Stimulated activated CD4-positive, alpha-beta T cell treated with anti-CD3 and anti-CD28 coated beads, Interleukin-4, amount 100 ng/mL, for 1 hour (primary cell): ENCODE data around the gene TNFSF13.
"Not testable (repeated sequence)": the region's sequence is repeated elsewhere in the genome, so short reads cannot be mapped to it uniquely, and the experiment has no call there.

Source experiments
- DNase-seq: peaks from one replicate; pipeline ENCODE4 v3.0.0-alpha.2; 2020

Gene TNFSF13

DNA sequence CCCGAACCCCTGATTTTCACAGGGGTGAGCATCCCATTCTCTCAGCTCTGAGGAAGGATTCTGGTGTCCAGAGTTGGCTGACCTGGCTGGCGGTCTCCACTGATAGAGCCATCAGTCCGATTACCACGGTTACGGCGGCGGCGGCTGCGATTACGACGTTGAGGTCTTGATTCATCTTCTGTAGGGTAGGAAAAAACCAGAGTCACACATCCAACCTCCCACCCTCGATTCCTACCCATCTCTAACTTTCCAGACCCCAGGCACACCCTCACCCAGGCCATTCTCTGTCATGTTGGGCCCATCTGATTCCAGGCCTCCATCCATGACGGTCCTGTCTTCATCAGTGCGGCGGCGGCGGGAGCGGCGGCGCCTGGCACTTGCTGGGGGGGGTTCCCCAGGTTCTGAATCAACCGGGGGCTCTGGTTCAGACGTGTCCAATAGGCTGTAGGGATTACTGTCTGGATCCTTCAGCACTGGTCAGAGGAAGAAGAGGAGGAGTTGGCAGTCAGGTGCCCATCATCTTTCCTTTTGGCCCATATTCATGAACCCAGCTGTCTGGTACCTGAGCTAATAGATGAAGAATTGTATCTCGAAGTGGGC is 34.0 kb downstream of the TNFSF13 start:
- no peak for DNase-seq

DNA sequence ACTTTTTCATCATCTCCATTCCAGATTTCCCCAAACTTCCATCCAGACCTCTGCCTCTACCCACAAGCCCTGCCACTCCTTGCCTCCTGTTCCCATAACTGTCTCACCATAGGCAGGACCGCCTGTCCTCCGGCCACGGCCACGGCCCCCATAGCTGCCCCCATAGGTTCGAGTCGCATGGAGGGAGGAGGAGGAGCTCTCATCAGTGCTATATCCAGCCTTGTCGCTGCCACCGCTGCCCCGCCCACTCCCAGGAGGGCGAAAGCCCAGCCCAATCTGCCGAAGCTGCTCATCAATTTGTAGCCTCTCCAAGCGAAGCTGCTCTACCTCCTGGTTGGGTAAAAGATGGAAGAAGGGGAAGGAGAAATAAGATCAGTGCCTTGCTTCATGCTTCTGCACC is 34.7 kb downstream of the TNFSF13 start:
- no peak for DNase-seq

DNA sequence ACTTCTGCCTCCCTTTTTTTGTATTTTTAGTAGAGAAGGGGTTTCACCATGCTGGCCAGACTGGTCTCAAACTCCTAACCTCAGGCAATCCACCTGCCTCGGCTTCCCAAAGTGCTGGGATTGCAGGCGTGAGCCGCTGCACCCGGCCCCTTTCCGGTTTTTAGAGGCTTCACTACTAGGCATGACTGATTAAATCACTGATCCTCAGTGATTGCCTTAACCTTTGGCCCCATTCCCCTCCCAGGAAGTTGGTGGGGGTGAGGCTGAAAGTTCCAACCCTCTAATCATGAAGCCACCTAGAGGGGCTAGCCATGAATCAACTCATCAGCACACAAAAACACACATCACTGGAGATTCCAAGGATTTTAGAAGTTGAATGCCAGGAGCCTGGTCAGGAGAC is 39.0 kb downstream of the TNFSF13 start:
- not testable (repeated sequence) for DNase-seq

DNA sequence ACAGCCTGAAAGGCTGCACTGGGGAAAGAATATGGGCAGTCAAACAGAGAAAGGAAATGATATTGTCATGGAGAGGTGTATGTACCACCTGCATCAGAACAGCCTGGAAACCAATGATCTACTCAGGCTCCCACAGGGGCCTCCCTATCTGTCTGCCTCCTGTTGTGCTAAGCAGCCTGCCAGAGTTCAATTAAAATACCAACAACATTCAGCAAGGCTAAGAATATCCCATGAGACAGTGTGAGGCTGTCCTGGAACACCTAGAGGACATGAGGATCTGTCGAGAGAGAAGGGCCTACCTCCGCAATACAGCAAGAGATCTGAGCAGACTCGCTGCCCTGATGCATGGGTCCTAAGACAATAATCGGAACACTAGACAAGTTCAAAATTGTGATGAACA is 47.7 kb downstream of the TNFSF13 start:
- no peak for DNase-seq

DNA sequence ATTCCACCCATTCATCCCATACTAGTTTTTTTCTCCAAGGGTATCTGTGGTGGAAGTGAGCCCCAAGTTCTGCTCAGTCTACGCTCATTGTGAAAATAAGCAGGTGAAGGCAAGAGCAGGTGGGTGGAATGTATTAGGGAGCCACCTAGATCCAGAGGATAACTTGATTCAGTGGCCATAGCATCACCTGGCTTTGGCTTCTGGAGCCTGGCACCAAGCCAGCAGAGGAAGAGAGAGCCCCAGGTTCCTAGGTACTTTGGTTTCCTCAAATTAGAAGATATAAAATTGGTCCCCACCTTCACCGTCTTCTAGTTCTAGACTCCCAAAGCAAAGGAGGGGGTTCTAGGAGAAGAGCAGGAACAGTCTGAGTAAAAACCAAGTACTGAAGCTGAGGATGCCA is 52.1 kb downstream of the TNFSF13 start:
- DNase-seq, result no peak
